Measurements from ENCODE around the gene HEPN1.

HEPN1 gene

GRCh38 chr11:124942466-124943253 is 23.6 kb downstream of the HEPN1 start:
- TF ChIP-seq CTCF (IDR thresholded peaks at IDR 0.05; ENCODE audit: insufficient read depth, missing control alignments), result no peak
- FAIRE-seq, result no peak
- no peak for DNase-seq (ENCODE audit: insufficient read length, low spot score)

GRCh38 chr11:124943254-124943616 is 24.2 kb downstream of the HEPN1 start:
- no peak for DNase-seq (ENCODE audit: insufficient read length, low spot score)
- FAIRE-seq, result no peak
- TF ChIP-seq CTCF (IDR thresholded peaks at IDR 0.05; ENCODE audit: insufficient read depth, missing control alignments), result no peak

GRCh38 chr11:124943741-124944140 is 24.7 kb downstream of the HEPN1 start:
- TF ChIP-seq CTCF (IDR thresholded peaks at IDR 0.05; ENCODE audit: insufficient read depth, missing control alignments), result no peak
- DNase-seq (ENCODE audit: insufficient read length, low spot score) (no peak), FAIRE-seq (no peak)

GRCh38 chr11:124944565-124944964 is 25.5 kb downstream of the HEPN1 start:
- DNase-seq (ENCODE audit: insufficient read length, low spot score) (no peak), FAIRE-seq (no peak)
- TF ChIP-seq CTCF (IDR thresholded peaks at IDR 0.05; ENCODE audit: insufficient read depth, missing control alignments), result no peak

GRCh38 chr11:124945826-124946225 is 26.8 kb downstream of the HEPN1 start:
- TF ChIP-seq CTCF (IDR thresholded peaks at IDR 0.05; ENCODE audit: insufficient read depth, missing control alignments), result no peak
- DNase-seq (ENCODE audit: insufficient read length, low spot score) (no peak), FAIRE-seq (no peak)

GRCh38 chr11:124946735-124947141 is 27.7 kb downstream of the HEPN1 start:
- no peak for TF ChIP-seq CTCF (IDR thresholded peaks at IDR 0.05; ENCODE audit: insufficient read depth, missing control alignments)
- FAIRE-seq, result no peak

GRCh38 chr11:124950601-124951330 is 31.7 kb downstream of the HEPN1 start:
- TF ChIP-seq CTCF (IDR thresholded peaks at IDR 0.05; ENCODE audit: insufficient read depth, missing control alignments), result no peak
- DNase-seq (ENCODE audit: insufficient read length, low spot score), result no peak
- FAIRE-seq, result no peak

More at GRCh38 chr11:124946735-124947141, 27.7 kb downstream of the HEPN1 start:
- no peak for DNase-seq (ENCODE audit: insufficient read length, low spot score)

Data from D721Med (cell line).